ENCODE measurements around the gene SMIM15.

GRCh38 chr5:61180886-61181285 lies 18.6 kb upstream of the SMIM15 start:
- TF ChIP-seq POLR2A (IDR thresholded peaks at IDR 0.05) (no peak), CTCF (IDR thresholded peaks at IDR 0.05) (no peak)

Data from suprapubic skin (tissue), 3 donors.